HK-2 (cell line): ENCODE measurements around the gene GIT1.

ENCODE experiments used
- DNase-seq: peaks from one replicate; pipeline ENCODE4 v3.0.0-alpha.2; 2018; ENCODE audit not compliant: unreplicated experiment

Gene GIT1

DNA sequence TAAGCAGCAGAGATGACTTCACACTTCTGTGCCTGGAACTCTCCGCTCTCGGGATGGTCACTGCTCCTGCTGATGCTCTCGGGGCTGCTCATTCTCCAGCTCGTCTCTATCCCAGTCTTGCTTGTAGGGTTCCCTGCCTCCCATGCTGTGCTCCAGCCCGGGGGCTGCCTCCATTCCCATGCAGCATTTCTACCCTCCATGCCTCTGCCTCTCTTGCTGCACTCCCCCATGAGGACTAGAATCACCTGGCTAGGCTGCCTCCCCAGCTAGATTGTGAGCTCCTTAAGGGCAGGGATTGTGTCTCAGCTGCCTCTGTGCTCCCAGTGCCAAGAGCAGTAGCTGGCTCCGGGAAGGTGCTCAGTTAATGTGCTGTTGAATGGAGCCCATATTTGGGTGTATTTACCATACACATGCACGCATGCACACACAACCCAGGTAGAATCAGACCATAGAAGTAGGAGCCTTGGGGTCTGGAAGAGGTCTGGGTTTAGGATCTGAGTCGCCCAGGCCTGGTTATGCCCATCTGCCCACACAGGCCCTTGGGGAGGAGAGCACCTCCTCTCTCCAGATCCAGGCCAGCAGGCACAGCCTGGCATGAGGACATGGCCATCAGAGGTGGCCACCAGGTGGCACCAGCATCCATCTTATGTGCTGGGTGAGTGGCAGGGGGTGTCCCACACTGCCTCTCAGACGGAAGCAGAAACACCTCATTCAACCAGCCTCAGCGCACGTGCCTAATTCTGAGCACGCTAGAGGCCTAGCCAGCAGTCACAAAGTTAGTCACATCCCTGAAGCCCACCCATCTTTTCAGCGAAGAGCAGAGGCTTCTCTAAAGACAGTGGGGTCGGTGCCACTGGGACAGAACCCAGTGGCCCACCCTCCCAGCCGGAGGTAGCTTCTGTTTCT is 9.3 kb downstream of the GIT1 start:
- peak; percentile 86 for DNase-seq

DNA sequence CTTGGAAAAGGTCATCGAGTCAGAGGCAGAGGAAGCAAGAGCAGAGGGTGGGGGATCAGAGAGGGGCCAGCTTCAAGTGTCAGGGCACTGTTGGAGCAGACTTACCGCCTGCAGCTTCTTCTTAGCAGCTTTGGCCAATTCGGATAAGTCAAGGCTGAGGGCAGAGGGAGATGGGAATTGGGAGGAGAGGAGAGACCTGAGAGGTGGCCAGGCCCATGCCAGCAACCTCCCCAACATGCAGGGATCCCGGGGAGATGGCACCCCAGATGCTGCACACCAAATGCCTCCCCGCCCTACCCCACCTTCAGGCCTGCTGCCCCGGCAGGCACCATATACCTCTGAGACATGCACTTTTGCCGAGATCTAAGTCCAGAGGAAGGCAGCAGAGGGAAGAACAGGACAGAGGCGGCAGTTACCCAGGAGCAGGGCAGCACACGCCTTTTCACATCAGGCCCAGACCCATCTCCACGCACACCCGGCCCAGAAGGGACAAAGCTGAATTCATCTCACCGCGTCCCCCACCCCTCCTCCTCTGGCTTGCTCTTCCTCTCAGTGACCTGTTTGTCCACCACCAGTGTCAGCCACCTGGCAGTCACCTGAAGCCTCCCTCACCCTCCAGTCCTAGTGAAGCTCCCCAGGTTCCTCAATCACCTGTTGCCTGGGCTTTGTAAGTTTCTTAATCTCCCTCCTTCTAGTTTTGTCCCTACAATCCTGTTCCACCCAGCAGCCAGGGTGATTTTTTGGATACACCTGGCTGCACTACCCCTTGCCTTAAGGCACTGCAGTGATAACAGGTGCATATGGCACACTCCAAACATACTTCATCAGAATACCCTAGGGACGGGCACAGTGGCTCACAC is 10.6 kb downstream of the GIT1 start:
- no peak for DNase-seq

DNA sequence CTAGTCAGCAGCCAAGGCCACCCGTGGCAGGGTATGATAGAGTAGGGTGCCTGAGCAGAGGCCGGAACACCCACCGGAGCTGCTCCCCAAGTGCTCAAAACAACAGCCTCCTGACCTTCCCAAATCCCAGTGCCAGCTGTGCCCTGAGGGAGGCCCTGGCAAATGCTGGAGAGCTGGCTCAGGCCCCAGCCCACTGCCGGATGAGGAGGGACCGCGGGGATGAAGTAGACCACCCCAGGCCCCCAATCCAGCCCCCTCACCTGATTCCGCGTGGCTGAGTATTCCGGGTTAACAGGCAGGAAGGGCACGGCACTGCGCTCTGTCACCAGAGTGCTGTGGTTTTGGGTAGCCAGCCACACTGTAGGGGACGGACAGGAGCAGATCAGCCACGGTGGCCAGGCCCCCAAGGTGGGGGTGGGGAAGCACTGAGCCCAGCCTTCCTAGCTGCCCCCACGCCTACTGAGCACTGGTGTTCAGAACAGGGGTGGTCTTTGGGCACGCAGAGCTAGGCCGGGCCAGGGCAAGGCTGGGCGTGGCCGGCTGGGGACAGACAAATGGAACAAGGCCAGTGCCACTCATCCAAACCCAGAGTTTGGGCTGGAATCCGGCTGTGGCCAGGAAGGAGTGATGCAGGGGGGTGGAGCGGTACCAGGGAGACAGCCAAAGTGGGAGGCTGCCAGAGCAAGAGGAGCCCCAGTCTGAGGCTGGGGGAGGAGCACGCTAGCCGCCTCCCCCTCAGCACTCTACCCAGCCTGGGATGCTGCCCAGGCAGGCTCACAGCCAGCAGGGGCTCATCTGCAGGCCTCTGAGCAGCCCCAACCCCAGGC is 11.8 kb downstream of the GIT1 start:
- DNase-seq, result no peak

DNA sequence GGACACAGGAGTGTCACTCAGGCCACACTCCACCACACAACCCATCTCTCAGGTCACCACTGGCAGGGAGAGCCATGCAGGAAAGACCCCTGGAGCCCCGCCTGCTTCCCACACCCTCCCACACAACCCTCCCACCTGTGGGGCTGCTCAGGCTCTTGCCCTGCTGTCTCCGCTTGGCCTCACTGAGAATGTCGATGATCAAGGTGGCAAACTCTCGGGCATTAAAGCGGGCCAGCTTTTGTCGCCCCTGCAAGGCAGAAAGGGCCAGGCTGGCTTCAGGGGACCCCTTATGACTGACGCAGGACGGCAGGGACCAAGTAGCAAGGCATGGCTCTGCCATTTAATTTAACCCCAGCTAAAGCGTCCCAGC is 12.5 kb downstream of the GIT1 start:
- DNase-seq, result no peak

DNA sequence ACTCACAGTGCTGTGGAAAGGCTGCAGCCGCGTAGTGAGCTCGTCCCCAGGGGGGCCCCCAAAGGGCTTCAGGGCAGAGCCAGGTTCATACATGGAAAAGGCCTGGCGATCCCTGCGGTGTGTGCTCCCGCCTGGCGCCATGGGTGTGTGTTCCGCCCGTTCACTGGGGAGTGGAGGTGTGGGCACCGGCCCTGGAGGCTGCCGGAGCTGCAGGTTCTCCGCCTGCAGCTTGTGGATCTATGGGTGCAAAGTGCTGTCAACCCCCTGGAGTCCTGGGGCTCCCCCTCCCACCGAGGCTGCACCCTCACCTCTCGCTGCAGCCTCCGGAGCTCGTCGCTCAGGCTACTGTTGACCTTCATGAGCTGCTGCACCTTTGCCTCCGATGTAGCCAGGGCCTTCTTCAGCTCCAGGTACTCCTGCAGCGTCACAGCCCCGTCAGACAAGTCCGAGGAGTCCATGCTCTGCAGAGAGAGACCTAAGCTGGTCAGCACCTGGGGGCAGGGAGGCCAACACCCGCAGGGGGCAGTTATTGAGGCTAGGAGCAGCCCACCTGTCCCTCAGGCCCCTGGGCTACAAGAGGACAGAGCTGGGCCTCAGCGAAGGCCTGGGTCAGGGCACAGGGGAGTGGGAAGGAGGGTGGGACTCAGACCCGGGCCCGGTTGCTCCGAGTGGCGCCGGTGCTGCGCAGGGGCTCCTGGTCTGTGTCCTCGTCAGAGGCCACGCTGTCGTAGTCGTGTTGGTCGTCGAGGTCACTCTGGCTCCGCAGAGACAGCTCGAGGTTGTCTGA is 13.0 kb downstream of the GIT1 start:
- DNase-seq, result no peak

DNA sequence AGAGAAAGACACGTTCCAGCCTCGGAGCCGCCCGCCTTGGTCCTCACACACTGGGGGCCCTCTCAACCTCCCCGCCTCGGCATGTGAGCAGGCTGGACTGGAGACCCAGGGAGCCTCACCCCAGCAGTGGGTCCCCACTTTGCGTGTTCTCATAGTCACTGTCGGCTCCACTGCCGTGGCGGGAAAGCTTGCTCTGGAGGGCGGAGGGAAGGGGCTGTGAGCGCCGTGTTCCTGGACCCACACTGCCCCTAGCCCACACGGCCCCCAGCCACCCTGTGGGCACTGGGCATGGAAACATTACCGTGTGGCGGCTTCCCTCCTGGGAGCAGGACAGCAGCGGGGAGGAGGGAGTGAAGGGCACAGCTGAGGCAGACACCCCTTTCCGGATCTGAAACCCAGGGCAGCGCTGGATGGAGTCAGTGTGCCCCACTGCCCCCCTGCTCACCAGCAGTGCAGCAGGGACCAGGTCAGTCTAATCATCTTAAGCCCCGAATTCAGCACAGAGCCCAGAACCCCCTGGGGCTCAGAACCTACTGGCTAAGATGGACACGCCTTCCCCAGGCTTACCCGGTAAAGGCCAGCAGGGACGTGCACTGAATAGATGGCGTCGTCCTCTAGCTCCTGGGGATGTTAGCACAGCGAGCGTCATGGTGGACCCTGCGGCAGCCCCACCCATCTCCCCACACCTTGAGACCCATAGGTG is 13.8 kb downstream of the GIT1 start:
- no peak for DNase-seq

DNA sequence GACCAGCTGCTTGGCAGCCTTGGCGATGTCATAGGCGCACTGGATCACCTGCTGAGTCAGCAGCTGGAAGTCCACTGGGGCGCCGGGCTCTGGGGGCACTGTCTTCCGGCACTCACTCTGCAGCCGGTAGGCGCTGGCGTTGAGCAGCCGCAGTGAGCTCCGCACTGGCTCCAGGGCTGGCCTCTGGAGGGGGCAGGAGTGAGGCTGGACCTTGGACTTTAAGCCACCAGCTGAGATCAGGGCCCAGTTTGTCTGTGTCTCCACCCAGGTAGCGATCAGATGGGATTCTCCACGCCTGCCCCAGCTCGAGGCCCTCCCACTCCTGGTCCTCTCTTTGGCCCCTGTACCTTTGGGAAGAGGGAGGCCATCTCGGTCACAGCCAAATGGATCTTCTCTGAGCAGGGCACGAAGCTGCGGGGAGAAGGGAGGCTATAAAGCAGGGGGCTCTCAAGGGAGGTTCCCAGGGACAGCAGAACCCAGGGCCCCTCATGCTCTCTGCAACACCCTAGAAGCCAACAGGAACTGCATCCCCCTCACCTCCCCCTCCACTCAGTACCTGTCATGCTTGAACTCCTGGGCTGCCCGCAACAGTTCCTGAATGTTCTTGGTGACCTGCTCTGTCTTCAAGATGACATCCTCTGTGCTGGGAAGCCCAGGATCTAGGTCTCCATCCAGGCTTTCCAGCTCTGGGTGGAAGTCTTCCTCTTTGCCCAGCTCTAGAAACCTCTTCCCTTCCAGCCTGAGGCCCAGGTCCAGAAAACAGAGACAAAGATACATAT is 14.5 kb downstream of the GIT1 start:
- DNase-seq, result no peak

DNA sequence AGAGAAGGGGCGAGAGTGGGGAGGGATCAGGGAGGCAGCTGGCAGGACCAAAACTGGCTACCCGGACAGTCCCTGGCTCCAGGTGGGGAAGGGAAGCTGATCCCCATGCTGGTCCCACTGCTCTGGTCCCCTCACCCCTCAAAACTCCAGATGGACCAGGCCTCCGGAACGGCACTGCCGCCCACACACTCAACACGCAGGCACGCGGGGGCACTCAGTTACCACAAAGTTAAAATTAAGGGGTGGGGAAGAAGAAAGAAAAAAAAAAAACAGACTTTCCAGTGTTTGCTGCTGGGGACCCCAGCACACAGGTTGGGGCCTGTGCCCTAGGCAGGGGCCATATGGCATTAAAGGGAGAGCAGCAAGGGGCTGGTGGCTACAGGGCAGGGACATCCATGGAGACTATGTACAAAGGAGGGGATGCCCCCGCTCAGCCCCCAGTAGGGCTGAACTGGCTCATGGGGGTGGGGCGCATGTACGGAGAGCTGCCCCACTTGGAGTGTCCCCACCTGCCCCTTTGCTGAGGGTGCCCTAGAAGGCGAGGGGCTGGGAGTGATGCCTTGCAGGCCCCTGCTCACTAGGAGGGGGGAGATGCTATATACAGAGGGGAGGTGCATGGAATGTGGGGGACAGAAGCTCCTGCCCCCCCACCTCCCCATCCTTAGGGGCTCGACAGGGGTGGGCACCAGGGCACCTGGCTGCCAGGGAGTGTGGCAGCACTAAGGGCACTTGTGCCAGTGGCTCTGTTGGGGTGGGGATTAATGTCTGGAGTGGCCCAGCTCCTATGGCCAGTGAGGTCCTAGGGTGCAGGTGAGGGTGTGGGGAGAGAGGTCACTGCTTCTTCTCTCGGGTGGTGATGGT is 15.3 kb downstream of the GIT1 start:
- DNase-seq, result no peak

DNA sequence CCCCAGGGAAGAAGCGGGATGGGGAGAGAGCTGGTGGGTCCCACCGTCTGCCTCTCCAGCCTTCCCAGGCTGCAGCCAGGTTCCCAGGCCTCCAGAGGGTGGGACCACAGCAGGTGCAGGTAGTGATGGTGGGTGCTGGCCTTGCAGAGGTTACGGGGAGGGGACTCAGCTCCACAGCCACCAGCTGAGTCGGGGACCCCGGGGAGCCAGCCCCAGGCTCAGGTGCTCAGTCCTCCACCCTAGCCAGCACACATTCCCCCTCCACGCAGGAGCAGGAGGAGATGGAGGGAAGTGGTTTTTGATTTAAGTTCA is 15.9 kb downstream of the GIT1 start:
- no peak for DNase-seq

DNA sequence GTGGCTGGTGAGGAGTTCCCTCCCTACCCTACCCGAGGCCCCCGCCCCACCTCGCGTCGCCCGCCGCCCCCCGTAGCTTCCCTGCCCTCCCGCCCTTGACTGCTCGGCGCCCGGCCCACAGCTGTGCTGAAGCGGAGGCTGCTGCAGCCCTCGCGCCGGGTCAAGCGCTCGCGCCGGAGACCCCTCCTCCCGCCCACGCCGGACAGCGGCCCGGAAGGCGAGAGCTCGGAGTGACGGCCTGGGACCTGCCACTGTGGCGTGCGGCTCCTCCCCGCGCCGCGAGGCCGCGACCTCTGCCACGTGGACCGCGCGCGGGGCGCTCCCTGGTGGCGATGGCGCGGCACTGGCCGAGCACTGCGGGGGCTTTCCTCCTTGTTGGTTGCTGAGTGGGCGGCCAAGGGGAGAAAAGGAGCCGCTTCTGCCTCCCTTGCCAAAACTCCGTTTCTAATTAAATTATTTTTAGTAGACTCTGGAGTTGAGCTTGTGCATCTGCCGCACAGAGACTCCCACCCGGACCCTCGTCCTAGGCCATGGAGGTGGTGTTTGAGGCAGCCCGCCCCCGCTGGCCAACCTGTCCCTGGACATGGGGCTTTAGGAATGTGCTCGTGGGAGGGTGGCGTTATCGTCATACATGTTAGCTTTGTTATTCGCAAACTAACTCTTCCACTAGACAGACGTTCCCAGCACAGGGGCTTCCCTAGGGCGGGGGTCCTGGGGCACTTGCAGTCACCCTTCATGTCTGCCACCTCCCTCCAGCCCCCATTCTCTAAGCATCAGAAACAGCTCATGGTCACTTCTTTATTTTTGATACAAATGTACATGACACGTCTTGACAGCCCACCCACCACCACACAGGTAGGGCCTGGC is 16.5 kb downstream of the GIT1 start:
- DNase-seq, result no peak

DNA sequence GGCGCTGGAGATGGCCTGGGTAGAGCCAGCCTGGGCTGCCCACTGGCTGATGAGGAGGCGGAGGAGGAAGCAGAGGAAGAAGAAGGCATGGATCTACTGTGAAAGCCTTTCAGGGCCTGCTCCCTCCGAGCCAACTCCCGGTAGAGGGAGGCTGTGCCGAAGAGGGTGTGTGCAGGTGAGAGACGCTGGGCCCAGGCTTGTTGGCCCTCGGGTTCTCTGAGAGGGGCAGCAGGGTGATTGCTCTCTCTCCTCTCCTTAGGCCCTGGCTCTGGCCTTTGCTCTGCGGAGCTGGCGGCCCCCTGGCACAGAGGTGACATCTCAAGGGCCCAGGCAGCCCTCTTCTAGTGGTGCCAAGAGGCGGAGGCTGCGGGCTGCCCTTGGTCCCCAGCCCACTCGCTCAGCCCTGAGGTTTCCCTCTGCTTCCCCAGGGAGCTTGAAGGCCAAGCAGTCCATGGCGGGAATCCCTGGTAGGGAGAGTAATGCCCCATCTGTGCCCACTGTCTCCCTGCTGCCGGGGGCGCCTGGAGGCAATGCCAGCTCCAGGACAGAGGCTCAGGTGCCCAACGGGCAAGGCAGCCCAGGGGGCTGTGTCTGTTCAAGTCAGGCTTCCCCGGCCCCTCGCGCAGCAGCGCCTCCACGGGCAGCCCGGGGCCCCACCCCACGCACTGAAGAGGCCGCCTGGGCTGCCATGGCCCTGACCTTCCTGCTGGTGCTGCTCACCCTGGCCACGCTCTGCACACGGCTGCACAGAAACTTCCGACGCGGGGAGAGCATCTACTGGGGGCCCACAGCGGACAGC is 17.4 kb downstream of the GIT1 start:
- DNase-seq, result no peak

DNA sequence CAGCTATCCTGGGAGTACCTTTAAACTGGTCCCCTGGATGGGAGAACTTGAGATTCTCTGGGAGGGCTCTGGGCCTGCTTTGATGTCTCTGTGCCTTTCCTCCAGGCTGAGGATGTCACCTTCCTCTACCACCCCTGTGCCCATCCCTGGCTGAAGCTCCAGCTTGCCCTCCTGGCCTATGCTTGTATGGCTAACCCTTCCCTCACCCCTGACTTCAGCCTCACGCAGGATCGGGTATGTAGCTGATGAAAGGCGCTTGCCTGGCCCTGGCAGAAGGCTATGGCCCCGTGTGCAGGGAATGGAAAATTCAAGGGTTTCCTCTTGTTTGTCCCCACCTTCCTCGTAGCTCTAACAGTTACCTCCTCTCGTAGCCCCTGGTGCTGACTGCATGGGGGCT is 18.0 kb downstream of the GIT1 start:
- DNase-seq, result no peak

DNA sequence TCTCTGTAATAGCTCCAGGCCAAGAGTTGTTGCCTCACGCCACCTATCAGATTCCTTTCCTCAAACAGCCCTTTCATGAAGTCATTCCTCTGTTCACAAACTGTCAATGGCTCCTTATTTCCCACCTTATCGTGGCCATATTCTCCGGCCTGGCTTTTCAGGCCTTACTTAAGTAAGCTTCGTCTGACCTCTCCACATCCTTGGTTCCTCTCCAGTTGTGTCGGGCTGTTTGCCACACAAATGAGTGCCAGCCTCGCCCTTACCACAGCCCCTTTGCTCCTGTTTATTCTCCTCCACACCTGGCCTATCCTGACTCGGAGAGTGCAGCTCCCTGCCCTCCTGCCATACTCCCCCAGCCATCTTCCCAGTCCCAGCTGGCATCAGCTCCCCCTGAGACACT is 18.9 kb downstream of the GIT1 start:
- DNase-seq, result no peak

DNA sequence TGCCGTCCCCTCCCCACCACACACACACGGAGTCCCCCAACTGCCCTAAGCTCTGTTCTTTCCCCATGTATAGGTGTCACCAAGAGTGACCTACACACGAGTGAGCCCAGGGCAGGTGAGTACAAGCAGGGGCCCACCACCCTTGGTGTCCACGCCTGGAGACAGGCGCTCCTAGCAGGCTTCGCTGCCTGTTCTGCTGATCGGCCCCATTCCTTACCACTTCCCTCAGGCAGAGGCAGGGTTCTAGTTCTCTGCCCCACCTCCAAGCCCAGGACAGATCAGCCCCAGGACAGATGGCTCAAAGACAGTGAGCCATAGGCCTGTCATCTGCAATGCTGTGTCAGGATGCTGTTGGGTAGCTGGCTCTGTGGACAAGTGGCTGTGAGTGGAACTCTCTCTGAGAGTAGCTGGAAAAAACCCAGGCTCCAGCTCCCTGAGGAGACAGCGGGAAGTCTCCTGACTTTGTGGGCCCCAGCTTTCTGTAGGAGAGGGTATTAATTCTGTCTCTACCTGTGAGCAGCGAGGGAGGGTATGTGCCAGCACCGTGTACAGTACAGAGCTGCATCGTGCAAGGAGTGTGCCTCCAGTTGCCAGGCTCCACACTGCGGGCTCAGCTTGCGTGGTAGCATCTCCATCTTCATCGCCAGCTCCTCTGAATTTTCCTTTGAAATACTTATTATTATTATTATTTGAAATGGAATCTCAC is 20.1 kb downstream of the GIT1 start:
- DNase-seq, result peak; percentile 39

DNA sequence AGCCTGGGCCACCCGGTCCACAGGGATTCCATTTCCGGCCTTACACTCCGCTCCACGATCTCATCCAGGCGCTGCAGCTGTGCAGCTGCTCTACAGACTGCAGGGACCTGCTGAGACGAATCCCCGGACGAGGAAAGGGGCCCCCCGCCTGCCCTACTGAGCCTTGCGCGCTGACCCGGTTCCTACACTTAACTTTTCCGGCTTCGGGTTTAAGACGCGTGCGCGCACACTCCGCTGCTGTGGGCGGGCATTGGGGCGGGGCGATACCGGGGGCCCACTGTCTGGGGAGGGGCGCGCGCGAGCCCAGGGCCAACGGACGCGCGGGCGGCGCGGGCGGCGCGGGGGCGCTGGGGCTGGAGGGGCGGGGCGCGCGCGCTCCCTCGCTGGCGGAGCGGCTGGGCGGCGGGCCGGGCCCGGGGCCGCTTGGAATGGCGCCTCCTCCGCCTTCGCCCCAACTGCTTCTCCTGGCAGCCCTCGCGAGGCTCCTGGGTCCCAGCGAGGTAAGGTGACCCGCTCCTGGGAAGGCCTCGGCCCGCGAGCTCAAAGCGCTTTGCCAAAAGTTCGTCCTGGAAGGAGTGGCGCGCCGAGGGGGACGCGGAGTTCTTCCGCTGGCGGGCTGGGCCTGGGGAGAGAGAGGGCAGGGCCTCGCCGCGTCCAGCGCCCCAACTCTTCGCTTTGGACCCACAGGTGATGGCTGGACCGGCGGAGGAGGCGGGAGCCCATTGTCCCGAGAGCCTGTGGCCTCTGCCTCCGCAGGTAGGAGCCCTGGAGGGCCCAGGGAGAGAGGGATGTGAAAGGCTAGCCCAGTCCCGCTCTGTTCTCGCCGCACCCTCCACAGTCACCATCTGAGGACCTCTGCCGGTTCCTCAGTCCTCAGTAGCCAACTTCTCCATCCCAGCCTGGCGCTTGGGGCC is 20.9 kb downstream of the GIT1 start, which contains the start of gene TP53I13:
TSS of gene TP53I13 (plus strand) at position 371 of the 914 bp plus-strand sequence. CDS start at position 429, 58 bp downstream.
- DNase-seq, result peak; percentile 91
